Activated CD8-positive, alpha-beta T cell treated with anti-CD3 and anti-CD28 coated beads, Interleukin-2, amount 10 ng/mL, durations not matched to agents 7 days and 5 days (primary cell): ENCODE measurements around the gene RFX8. TPM values are rescaled to one million over a fixed set of nuclear protein-coding genes. Genes with fewer than 3 reads are reported as not detected.

ENCODE experiments used
- ATAC-seq: fragments of 150-1000 bp; cut with Tn5 transposase; one replicate; pipeline ENCODE4 v1.10.0; 2021; ENCODE audit warnings: moderate library complexity
- CTCF ChIA-PET: fragments of 350-600 bp; sonication (Branson Sonifier 250); formaldehyde crosslinking; loops from one replicate; lab custom pipeline; 2021; ENCODE audit warnings: antibody characterized with exemption; lab: Charles Lee
- POLR2A ChIA-PET: fragments of 350-600 bp; sonication (Branson Sonifier 250); formaldehyde crosslinking; loops from one replicate; lab custom pipeline; 2021; ENCODE audit warnings: antibody characterized with exemption; lab: Charles Lee
- DNase-seq: peaks from one replicate; pipeline ENCODE4 v3.0.0-alpha.2; 2020
- H3K27ac Mint-ChIP-seq: one replicate; pipeline ENCODE4 v1.8.0; 2021; ENCODE audit warnings: mild to moderate bottlenecking, mixed read lengths
- H3K27me3 Mint-ChIP-seq: one replicate; pipeline ENCODE4 v1.8.0; 2021; ENCODE audit warnings: low read depth, mixed read lengths
- H3K36me3 Mint-ChIP-seq: one replicate; pipeline ENCODE4 v1.8.0; 2021; ENCODE audit warnings: low read depth, mixed read lengths
- H3K4me1 Mint-ChIP-seq: one replicate; pipeline ENCODE4 v1.8.0; 2021; ENCODE audit warnings: low read depth, mixed read lengths
- H3K4me3 Mint-ChIP-seq: one replicate; pipeline ENCODE4 v1.8.0; 2021; ENCODE audit warnings: mild to moderate bottlenecking, mixed read lengths
- H3K9me3 Mint-ChIP-seq: one replicate; pipeline ENCODE4 v1.8.0; 2022; ENCODE audit warnings: mixed read lengths; ENCODE audit not compliant: insufficient read depth
- total RNA-seq, 2 experiments: library from RNA; stranded (reverse); gene quantifications; one replicate each; pipeline ENCODE4 v1.2.3, GENCODE V29; 2021

Gene RFX8
- total RNA-seq, 2 experiments from 2014 or later, result 2.2 to 2.8 TPM

DNA sequence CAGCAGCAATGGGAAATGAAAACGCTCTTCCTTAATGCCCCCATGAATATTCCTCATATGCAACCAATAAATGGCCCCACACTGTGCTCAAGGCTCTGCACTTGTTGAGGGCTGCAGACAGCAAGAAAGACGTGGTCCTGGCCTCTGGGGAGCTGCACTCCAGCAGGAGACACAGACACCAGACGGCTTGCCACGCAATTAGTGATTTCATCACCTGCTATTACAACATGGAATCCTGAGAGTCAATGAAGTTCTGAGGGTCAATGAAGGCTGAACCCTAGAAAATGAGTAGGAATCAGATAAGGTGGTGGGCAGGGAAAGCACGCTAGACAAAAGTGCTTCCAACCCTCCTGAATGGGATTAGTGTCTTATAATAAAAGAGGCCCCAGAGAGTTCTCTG is 106.5 kb downstream of the RFX8 start:
- ChIA-PET CTCF (interaction anchor here (1.0 to 1.6 kb wide), 2 partner anchors 20 to 27 kb away, joined by 3 to 4 read pairs; no protein-coding TSS in a partner anchor), POLR2A (no interaction called here)
- Mint-ChIP-seq H3K4me1 (no peaks in the 10 kb centered on the region), H3K4me3 (no peak overlapping the region), H3K27ac (no peak overlapping the region), H3K27me3 (peaks cover 21% of the 10 kb centered on the region), H3K9me3 (no peaks in the 10 kb centered on the region), H3K36me3 (no peaks in the 10 kb centered on the region)
- DNase-seq, result no peak
- ATAC-seq, result no peak

DNA sequence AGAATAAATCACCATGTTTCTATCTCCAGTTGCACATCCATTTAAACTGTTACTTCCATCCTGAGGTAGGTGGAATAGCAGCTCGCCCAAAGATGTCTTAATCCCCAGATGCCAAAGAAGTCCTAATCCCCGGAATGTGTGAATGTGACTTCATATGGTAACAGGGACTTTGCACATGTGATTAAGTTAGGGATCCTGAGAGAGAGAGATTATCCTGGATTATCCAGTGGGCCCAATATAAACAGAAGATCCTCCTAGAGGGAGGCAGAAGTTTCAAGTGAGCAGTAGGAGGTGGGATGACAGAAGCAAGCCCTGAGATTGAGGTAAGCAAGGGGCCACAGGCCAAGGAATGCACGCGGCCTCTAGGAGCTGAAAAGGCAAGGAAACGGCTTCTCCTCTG is 107.4 kb downstream of the RFX8 start:
- no peak overlapping the region for H3K4me3 Mint-ChIP-seq
- ATAC-seq (no peak), DNase-seq (no peak)
- no peaks in the 10 kb centered on the region for H3K9me3 Mint-ChIP-seq
- H3K27me3 Mint-ChIP-seq, result peaks cover 21% of the 10 kb centered on the region
- ChIA-PET POLR2A (no interaction called here), CTCF (interaction anchor here (1.0 to 1.6 kb wide), 2 partner anchors 19 to 26 kb away, joined by 3 to 4 read pairs; no protein-coding TSS in a partner anchor)
- H3K4me1 Mint-ChIP-seq, result peaks cover 2% of the 10 kb centered on the region
- no peak overlapping the region for H3K27ac Mint-ChIP-seq
- no peaks in the 10 kb centered on the region for H3K36me3 Mint-ChIP-seq

DNA sequence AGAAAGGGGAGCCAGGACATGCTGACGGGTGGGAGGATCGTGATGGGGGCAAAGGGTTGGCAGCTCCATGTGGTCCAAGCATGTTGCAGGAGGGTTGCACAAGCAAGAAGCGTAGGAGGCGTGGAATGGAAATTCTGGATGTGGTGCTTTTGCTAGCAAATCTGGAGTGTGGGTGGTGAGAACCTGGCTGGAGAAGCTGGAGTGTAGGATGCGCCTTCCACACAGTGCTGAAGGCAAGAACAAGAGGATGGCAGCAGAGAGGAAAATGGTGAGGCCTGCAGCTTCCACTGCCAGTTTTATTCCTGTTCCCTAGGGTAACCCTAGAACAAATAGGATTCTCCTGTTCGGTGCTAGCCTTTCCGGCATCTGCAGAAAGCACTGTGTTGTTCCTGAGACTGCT is 110.0 kb downstream of the RFX8 start:
- DNase-seq (no peak), ATAC-seq (no peak)
- Mint-ChIP-seq H3K4me3 (no peak overlapping the region), H3K9me3 (no peaks in the 10 kb centered on the region), H3K27ac (peak overlapping the region; percentile 58), H3K4me1 (peaks cover 25% of the 10 kb centered on the region), H3K36me3 (no peaks in the 10 kb centered on the region), H3K27me3 (peaks cover 21% of the 10 kb centered on the region)
- POLR2A ChIA-PET, result no interaction called here
- CTCF ChIA-PET, result no interaction called here

DNA sequence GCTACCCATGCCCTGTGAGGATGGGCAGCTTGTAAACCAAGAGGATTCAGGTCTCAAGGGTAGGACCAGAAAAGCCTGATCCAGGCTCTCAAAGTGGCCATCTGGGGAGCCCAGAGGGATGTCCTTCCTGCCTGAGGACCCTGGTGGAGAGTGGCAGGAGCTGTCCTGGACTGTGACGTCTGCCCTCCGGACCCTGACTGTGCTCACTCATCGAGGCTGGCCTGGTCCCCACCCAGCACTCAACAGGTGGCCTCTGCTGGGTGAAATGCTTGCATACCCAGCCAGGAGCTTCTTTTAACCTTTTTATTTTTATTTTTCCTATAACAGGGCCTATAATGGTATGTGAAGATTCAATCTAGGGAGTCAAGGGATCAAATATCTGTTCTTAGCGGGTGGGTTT is 112.1 kb downstream of the RFX8 start:
- Mint-ChIP-seq H3K9me3 (no peaks in the 10 kb centered on the region), H3K27ac (no peak overlapping the region), H3K36me3 (no peaks in the 10 kb centered on the region), H3K27me3 (peaks cover 21% of the 10 kb centered on the region), H3K4me3 (no peak overlapping the region), H3K4me1 (peaks cover 27% of the 10 kb centered on the region)
- ChIA-PET POLR2A (no interaction called here), CTCF (interaction anchor here (0.8 to 3.3 kb wide), 9 partner anchors 13 to 157 kb away, joined by 3 to 53 read pairs (median 4); partner anchors contain the start of gene CREG2)
- ATAC-seq (no peak), DNase-seq (no peak)

DNA sequence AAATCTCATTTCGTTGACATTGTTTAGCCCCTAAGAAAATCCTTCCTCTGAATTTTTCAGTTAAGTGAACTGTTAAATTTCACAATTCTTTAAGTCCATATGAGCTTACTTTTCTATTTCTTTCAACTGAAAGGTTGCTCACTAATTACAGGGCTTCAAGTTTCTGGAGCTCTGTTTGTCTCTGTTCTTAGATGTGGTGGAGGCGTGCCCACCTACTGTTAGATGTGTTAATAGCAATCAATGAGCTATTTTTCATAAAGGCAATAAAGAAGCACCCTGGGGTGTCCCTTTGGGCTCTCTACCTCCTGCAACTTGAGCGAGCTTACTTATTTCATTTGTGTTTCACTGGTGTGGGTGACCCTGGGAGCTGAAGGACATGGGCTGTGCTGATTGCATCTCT is 112.6 kb downstream of the RFX8 start:
- POLR2A ChIA-PET, result interaction anchor here (1.0 kb wide), 1 partner anchor 108 kb away, joined by 3 read pairs; no protein-coding TSS in a partner anchor
- Mint-ChIP-seq H3K27ac (peak overlapping the region; percentile 81), H3K4me3 (no peak overlapping the region), H3K4me1 (peaks cover 27% of the 10 kb centered on the region), H3K36me3 (no peaks in the 10 kb centered on the region), H3K27me3 (peaks cover 19% of the 10 kb centered on the region), H3K9me3 (no peaks in the 10 kb centered on the region)
- no peak for DNase-seq
- CTCF ChIA-PET, result interaction anchor here (0.8 to 3.3 kb wide), 10 partner anchors 13 to 157 kb away, joined by 3 to 53 read pairs (median 4); partner anchors contain the start of gene CREG2
- no peak for ATAC-seq

DNA sequence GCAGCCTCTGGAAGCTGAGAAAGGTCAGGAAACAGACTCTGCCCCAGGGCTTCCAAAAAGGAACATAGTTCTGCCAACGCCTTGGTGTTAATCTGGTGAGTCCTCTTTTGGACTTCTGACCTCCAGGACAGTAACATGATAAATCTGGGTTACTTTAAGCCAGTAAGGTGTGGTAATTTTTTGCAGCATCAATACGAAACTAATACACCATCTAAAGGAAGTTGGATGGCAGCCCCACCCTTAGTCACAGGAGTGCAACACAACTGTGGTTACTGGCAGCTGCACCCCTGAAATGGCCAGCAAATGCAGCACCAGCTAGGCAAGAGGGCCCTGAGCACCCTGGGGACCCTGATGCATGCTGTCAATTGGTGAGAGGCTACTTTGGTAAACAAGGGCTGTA is 113.4 kb downstream of the RFX8 start:
- DNase-seq (peak; percentile 55), ATAC-seq (peak; percentile 76)
- H3K9me3 Mint-ChIP-seq, result no peaks in the 10 kb centered on the region
- no peaks in the 10 kb centered on the region for H3K36me3 Mint-ChIP-seq
- CTCF ChIA-PET, result interaction anchor here (0.8 to 3.3 kb wide), 8 partner anchors 12 to 156 kb away, joined by 3 to 53 read pairs (median 6); partner anchors contain the start of gene CREG2
- no peak overlapping the region for H3K4me3 Mint-ChIP-seq
- POLR2A ChIA-PET, result interaction anchor here (1.0 kb wide), 2 partner anchors 17 to 107 kb away, joined by 3 to 4 read pairs; no protein-coding TSS in a partner anchor
- H3K27ac Mint-ChIP-seq, result peak overlapping the region; percentile 81
- peaks cover 17% of the 10 kb centered on the region for H3K27me3 Mint-ChIP-seq
- peaks cover 27% of the 10 kb centered on the region for H3K4me1 Mint-ChIP-seq

DNA sequence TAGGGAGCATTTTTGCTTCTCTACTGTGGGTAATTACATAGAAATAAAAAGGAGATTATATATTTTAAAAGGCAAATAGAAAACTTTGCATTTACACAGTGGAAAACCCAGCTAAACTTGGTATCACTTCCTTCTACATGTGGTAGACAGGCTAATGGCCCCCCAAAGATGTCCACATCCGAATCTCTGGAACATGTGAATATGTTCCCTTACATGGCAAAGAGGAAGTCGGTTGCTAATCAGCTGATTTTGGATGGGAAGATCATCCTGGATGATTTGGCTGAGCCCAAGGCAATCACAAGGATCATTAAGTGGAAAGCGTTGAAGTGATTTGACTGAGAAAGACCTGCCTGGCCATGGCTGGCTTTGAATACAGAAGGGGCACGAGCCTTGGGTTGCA is 113.8 kb downstream of the RFX8 start:
- peaks cover 27% of the 10 kb centered on the region for H3K4me1 Mint-ChIP-seq
- ATAC-seq, result no peak
- H3K27me3 Mint-ChIP-seq, result peaks cover 19% of the 10 kb centered on the region

DNA sequence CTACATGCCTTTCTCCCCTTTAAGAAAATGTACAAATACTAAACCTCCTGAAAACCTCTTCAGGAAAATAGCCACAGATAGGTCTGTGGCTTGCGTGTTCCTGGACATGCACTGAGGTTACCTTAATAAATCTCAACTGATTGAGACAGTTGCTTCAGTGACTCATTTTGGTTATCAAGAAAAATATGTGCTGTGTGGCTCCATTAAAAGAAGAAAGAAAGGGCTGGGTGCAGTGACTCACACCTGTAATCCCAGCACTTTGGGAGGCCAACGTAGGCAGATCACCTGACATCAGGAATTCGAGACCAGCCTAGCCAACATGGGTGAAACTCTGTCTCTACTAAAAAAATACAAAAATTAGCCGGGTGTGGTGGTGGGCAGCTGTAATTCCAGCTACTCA is 114.7 kb downstream of the RFX8 start:
- peaks cover 27% of the 10 kb centered on the region for H3K4me1 Mint-ChIP-seq
- POLR2A ChIA-PET, result no interaction called here
- H3K4me3 Mint-ChIP-seq, result no peak overlapping the region
- H3K27ac Mint-ChIP-seq, result no peak overlapping the region
- DNase-seq (no peak), ATAC-seq (no peak)
- CTCF ChIA-PET, result interaction anchor here (1.2 to 3.3 kb wide), 3 partner anchors 18 to 21 kb away, joined by 4 to 53 read pairs (median 4); no protein-coding TSS in a partner anchor
- no peaks in the 10 kb centered on the region for H3K9me3 Mint-ChIP-seq
- no peaks in the 10 kb centered on the region for H3K36me3 Mint-ChIP-seq
- peaks cover 16% of the 10 kb centered on the region for H3K27me3 Mint-ChIP-seq

More for the DNA sequence above, 113.8 kb downstream of the RFX8 start:
- POLR2A ChIA-PET, result interaction anchor here (1.0 kb wide), 1 partner anchor 18 kb away, joined by 4 read pairs; no protein-coding TSS in a partner anchor
- Mint-ChIP-seq H3K36me3 (no peaks in the 10 kb centered on the region), H3K27ac (peak overlapping the region; percentile 81), H3K4me3 (no peak overlapping the region), H3K9me3 (no peaks in the 10 kb centered on the region)
- CTCF ChIA-PET, result interaction anchor here (0.7 to 3.3 kb wide), 6 partner anchors 11 to 46 kb away, joined by 3 to 53 read pairs (median 6); no protein-coding TSS in a partner anchor
- DNase-seq, result no peak

DNA sequence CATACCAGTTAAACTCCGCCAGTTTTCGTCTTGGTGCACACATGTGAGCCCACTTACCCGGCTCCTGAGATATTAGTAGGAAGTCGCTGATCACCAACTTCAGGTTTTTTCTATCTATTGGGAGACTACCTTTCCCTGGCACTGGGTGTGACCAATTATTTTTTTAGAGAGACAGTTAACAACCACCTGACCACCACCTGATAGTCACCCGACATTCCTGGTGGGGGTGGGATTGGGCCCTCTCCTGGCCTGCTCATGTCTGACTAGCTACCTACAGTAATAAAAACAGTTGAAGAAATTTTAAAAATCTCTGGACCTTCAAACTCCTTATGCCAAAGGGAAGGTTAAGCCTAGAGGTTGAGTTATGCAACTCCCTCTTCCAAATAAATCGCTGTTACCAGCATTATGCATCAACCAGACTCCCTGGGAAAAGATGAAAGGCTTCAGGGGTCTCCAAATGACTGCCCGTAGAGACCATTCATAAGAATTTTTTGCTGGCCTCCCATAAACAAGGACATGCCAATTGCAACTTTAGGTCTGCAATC is 115.4 kb downstream of the RFX8 start:
- ChIA-PET POLR2A (no interaction called here), CTCF (interaction anchor here (1.2 kb wide), 1 partner anchor 18 kb away, joined by 4 read pairs; no protein-coding TSS in a partner anchor)
- Mint-ChIP-seq H3K4me3 (no peak overlapping the region), H3K27ac (no peak overlapping the region), H3K4me1 (peaks cover 27% of the 10 kb centered on the region), H3K9me3 (no peaks in the 10 kb centered on the region), H3K36me3 (no peaks in the 10 kb centered on the region), H3K27me3 (peaks cover 11% of the 10 kb centered on the region)
- DNase-seq, result no peak
- no peak for ATAC-seq

DNA sequence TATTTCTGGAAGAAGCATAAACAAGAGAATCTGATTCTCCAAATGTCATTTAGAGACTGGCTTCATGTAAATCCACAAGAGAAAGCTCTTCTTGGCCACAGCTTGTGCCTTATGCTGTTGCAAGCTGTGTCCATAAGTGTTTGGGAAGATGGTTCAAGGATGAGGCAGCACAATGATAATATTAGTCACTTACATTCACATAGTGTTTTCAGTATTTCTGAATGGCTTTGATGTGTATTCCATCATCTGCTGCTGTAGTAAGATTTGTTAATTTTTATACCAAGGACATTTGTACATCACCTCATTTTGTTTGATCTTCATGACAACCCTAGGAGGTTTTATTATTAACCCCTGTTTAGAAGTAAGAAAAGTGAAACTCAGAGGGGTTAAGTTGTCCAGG is 117.5 kb downstream of the RFX8 start:
- no peak for ATAC-seq
- ChIA-PET CTCF (interaction anchor here (0.9 to 2.5 kb wide), 3 partner anchors 15 to 30 kb away, joined by 3 to 24 read pairs (median 5); partner anchors contain the start of gene CREG2), POLR2A (no interaction called here)
- H3K27ac Mint-ChIP-seq, result no peak overlapping the region
- peaks cover 24% of the 10 kb centered on the region for H3K4me1 Mint-ChIP-seq
- no peak overlapping the region for H3K4me3 Mint-ChIP-seq
- no peak for DNase-seq
- H3K9me3 Mint-ChIP-seq, result no peaks in the 10 kb centered on the region
- no peaks in the 10 kb centered on the region for H3K36me3 Mint-ChIP-seq
- H3K27me3 Mint-ChIP-seq, result peaks cover 6% of the 10 kb centered on the region

DNA sequence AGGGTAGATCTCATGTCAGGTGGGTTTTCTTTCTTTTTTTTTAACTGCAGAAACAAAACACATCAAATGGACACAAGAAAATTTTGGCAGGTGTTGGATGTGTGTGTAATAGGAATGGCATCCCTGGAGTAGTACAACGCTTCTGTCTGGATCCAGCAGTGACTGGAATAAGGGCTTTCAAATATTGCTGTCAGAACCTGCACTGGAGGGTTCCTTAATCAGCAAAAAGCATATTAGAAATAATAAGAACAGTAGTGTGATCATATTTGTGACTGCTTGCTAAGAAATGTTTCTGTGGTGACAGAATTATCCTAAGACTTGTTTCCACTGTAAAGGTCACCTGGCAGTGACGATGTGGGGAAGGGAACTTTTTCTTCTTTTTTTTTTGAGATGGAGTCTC is 118.4 kb downstream of the RFX8 start:
- Mint-ChIP-seq H3K27ac (no peak overlapping the region), H3K4me3 (no peak overlapping the region), H3K27me3 (peaks cover 6% of the 10 kb centered on the region), H3K36me3 (no peaks in the 10 kb centered on the region), H3K9me3 (no peaks in the 10 kb centered on the region), H3K4me1 (peaks cover 15% of the 10 kb centered on the region)
- no peak for DNase-seq
- CTCF ChIA-PET, result interaction anchor here (2.5 kb wide), 1 partner anchor 14 kb away, joined by 24 read pairs; no protein-coding TSS in a partner anchor
- POLR2A ChIA-PET, result no interaction called here
- no peak for ATAC-seq

DNA sequence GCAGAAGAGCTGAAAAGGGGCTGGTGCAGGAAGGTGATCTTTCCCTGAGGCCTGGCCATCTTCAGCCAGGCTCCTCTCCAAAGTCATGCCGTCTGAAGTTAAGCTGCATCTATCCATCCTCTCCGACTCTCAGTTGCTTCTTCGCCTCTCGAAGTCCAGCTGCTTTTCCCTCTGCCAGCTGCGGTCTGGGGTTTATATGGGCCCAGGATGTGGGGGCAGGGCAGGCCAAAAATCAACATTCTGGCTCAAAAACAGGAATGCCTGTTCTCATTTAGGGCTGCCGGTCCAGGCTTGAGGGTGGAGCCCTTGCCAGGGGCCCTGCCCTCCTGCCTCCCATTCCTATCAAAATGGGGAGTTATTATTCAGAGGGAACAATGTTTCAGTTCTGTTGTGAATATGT is 118.9 kb downstream of the RFX8 start:
- no peak overlapping the region for H3K27ac Mint-ChIP-seq
- ATAC-seq (no peak), DNase-seq (no peak)
- H3K36me3 Mint-ChIP-seq, result no peaks in the 10 kb centered on the region
- CTCF ChIA-PET, result no interaction called here
- no peaks in the 10 kb centered on the region for H3K9me3 Mint-ChIP-seq
- H3K4me3 Mint-ChIP-seq, result no peak overlapping the region
- peaks cover 11% of the 10 kb centered on the region for H3K4me1 Mint-ChIP-seq
- H3K27me3 Mint-ChIP-seq, result peaks cover 6% of the 10 kb centered on the region
- POLR2A ChIA-PET, result no interaction called here
